GM19043 (cell line): ENCODE measurements around the gene WDR54.

Source experiments
- ATAC-seq: cut with Tn5 transposase; IDR thresholded peaks from one replicate; pipeline ENCODE4 v1.9.1; 2021; ENCODE audit warnings: low read depth; ENCODE audit not compliant: unreplicated experiment

Gene WDR54

GRCh38 chr2:74474899-74475298 is 53.4 kb downstream of the WDR54 start:
- no peak for ATAC-seq
